GM19372 (cell line): ENCODE results near the gene SELENOF.
"Not testable (repeated sequence)": the region's sequence is repeated elsewhere in the genome, so short reads cannot be mapped to it uniquely, and the experiment has no call there.

Experiments used
- ATAC-seq: cut with Tn5 transposase; IDR thresholded peaks from one replicate; pipeline ENCODE4 v1.9.1; 2021; ENCODE audit warnings: mild to moderate bottlenecking, low read depth, moderate library complexity; ENCODE audit not compliant: unreplicated experiment

SELENOF gene

GRCh38 chr1:86922445-86922844 lies 8.5 kb upstream of the SELENOF start:
- no peak for ATAC-seq

GRCh38 chr1:86916752-86917151 lies 2.8 kb upstream of the SELENOF start:
- ATAC-seq: no peak

GRCh38 chr1:86915737-86916235 lies 1.9 kb upstream of the SELENOF start:
- ATAC-seq: no peak

- ATAC-seq: peak; percentile 28
These were observed 1.2 kb upstream of the SELENOF start for GRCh38 chr1:86914998-86915736.

- no peak for ATAC-seq
These were observed 673 bp upstream of the SELENOF start, which contains the start of gene HS2ST1 for GRCh38 chr1:86914601-86914997. Gene HS2ST1, plus strand, starts transcription at chr1:86914635.

- no peak for ATAC-seq
These were observed 479 bp downstream of the SELENOF start for GRCh38 chr1:86913399-86913895.

DNA sequence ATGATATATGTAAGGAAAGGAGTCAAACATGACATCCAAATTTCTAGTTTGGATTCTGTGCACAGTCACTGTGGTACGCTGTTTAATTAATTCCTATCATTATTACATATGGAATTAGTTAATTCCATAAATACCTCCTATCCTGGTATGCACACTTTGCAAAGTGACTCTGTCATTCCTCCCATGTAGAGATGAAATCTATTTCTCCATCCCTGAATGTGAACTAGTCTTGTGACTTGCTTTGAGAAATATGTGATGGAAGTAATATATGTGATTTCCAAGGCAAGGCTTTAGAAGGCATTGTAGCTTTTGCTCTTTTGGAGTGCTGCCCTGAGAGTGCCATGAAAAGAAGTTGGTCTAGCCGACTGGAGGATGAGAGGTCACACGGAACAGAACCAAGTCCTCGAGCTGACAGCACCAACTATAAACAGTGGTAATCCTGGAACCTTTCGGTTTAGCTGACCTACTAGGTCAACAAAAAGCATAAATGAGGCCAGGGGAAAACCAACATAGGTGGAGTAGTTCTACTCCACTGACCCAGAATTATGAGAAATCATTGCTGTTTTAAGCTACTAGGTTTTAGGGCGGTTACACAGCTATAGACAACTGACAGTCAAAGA lies 1.5 kb downstream of the SELENOF start:
- no peak for ATAC-seq

DNA sequence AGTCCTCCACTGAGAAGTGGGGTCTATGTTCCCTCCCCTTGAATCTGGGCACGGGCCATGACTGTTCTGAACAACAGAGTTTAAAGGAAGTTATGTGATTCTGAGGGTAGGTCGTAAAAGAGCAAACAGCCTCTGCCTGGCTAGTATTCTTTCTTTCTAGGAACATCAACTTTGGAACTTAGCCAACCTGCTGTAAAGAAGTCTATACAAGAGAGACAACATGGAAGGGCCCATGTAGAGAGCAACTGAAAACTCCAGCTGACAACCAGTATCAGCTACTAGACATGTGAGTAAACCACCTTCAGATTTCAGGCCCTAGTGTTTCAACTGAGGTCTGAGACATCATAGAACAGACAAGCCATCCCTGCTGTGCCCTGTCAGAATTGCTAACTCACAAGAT lies 7.5 kb downstream of the SELENOF start:
- ATAC-seq: no peak

DNA sequence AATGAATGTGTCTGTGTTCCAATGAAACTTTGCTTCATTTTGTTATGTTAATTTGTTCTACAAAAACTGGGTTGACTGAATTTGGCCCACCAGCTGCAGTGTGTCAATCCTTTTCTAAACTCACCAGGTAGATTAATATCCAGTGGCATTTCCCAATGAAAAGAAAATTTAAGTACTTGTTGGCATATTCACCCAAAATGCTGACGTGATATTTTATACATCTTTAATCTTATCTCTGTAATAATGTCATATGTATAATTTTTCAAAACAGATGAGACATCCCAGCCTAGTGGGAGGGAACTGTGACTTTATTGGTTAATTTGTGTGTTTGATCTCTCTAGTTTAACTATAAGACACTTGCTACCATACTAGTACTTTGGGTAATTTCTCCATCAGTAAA lies 8.1 kb downstream of the SELENOF start:
- ATAC-seq: no peak

DNA sequence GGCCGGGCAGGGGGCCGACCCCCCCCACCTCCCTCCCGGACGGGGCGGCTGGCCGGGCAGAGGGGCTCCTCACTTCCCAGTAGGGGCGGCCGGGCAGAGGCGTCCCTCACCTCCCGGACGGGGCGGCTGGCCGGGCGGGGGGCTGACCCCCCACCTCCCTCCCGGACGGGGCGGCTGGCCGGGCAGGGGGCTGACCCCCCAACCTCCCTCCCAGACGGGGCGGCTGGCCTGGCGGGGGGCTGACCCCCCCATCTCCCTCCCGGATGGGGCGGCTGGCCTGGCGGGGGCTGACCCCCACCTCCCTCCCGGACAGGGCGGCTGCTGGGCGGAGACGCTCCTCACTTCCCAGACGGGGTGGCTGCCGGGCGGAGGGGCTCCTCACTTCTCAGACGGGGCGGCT lies 14.5 kb downstream of the SELENOF start:
- ATAC-seq: not testable (repeated sequence)

DNA sequence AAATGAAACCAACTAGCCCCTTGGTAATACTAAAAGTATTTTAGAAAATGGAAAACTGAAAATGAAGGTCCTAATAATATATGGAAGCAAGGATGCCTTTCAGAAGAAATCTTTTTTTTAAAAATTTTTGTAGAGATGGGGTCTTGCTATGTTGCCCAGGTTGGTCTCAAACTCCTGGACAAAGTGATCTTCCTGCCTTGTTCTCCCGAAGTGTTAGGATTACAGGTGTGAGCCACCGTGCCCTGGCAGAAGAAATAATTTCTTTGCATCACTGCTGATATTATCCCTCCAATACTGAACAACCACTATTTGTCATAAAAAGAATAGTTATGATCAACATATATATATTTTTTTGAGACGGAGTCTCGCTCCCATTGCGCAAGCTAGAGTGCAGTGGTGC lies 25.6 kb downstream of the SELENOF start:
- no peak for ATAC-seq

DNA sequence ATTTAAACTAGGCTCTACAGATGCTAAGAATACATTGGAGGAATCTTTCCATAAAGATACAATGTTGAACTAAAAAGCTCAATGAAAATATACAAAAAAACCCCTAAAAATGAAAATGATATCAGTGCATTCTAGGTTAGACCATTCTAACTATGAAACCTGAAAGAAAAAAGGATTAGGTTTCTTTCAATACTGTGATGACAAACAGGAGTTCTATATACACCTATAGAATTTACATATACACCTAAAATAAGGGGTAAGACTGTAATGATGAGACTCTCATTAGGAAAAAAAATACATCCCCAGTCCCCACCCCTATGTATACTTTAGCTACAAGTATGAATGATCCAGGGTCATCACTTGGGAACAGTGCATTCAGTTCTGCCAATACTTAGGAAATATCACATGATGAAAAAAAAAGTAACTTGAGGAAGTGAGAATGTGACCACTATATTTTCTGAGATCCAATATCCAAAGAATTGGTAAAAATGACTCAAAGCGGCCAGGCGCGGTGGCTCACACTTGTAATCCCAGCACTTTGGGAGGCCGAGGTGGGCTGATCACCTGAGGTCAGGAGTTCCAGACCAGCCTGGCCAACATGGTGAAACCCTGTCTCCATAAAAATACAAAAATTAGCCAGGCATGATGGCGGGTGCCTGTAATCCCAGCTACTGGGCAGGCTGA lies 26.3 kb downstream of the SELENOF start:
- ATAC-seq: no peak

DNA sequence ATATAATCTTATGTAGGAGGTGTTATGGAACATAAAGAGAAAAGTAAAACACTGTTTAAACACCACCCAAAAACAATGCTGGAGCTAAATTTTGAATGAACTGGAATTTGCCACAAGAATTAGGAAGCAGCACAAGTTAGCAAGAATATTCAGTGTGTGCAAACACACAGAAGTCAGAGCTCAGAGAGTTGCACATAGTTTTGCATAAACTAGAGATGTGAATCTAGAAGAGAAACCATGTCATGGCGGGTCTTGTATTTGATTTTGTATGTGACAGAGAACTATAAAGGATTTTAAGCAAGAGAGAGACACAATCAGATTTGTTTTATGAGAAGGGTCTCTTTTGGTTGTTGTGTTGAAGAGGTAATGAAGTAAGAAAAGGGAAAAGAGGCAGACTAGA lies 38.2 kb downstream of the SELENOF start:
- ATAC-seq: no peak

DNA sequence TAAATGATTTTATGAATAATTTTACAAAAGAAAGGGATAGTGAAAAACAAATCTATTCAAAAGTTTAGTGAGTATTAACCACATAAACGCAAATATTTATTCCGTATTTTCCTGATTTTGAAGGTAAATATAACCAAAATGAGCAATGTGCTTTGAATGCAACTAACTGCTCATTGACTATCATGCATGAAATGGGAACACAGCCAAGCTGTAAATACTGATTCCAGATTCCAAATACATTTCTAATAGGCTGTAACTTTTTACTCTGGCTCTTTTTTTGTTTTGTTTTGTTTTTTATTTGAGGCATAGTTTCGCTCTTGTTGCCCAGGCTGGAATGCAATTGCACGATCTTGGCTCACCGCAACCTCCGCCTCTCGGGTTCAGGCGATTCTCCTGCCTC lies 41.8 kb downstream of the SELENOF start:
- no peak for ATAC-seq

GRCh38 chr1:86871001-86871400 lies 42.9 kb downstream of the SELENOF start:
- ATAC-seq: no peak

GRCh38 chr1:86868477-86868876 lies 45.4 kb downstream of the SELENOF start:
- no peak for ATAC-seq

GRCh38 chr1:86867278-86867677 lies 46.6 kb downstream of the SELENOF start:
- not testable (repeated sequence) for ATAC-seq

GRCh38 chr1:86866665-86867064 lies 47.3 kb downstream of the SELENOF start:
- ATAC-seq: no peak

GRCh38 chr1:86865973-86866637 lies 47.8 kb downstream of the SELENOF start:
- no peak for ATAC-seq

GRCh38 chr1:86862920-86863319 lies 51.0 kb downstream of the SELENOF start:
- no peak for ATAC-seq

DNA sequence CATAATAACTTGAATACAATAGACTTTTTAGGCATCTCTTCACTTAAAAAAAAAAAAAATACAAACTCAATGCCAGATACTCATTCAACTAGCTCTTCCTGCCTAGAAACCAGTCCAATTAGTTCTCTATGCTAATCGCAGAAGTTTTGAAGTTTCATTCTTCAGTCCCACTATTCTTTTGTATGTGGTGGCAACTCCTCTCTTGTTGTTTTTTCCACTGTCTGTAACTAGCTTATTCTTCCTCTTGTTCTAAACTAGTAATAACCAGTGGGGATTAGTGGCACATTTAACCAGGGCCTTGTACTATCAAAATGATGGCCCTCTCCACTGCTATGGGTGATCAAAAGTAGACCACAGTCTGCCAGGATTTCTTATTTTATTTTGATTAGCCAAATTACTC lies 52.5 kb downstream of the SELENOF start:
- no peak for ATAC-seq
